Gastrocnemius medialis (tissue), 4 donors: Measurements from ENCODE around the gene SLC2A4RG. TPM values are rescaled to one million over a fixed set of nuclear protein-coding genes. Genes with fewer than 3 reads are reported as not detected.
A peak's percentile ranks its signal among the peaks of the same experiment; 100 is the strongest.

Experiments
- ATAC-seq, 2 donors: fragments of 150-250 bp; one replicate each; pipeline ENCODE4 v1.9.1; 2016
- DNase-seq, 2 donors: peaks; one replicate each; pipeline ENCODE4 v3.0.0-alpha.2; 2019
- H3K27ac ChIP-seq, 4 donors: fragments of 200-600 bp; sonication (generic); 1 replicate in 1 of 4; 2 replicates in 3 of 4; pipeline ENCODE4 v1.5.1; 2016 to 2018; ENCODE audit warnings: mild to moderate bottlenecking in 2 of 4, moderate library complexity in 1 of 4
- H3K27me3 ChIP-seq, 3 donors: fragments of 200-600 bp; sonication (generic) in 2 of 3; 1 replicate in 1 of 3; 2 replicates in 2 of 3; pipeline versions ENCODE4 v1.5.1 to v1.6.0; 2016 to 2019; ENCODE audit warnings: mild to moderate bottlenecking in 1 of 3, moderate library complexity in 1 of 3
- H3K36me3 ChIP-seq, 2 donors: fragments of 200-600 bp; sonication (generic) in 1 of 2; one replicate each; pipeline ENCODE4 v1.5.1; 2017 to 2018
- H3K4me1 ChIP-seq, 2 donors: fragments of 200-600 bp; sonication (generic) in 1 of 2; one replicate each; pipeline ENCODE4 v1.5.1; 2016 to 2017; ENCODE audit warnings: mild to moderate bottlenecking in 2 of 2
- H3K4me3 ChIP-seq, 4 donors: fragments of 200-600 bp; sonication (generic) in 3 of 4; 1 replicate in 1 of 4; 2 replicates in 3 of 4; pipeline ENCODE4 v1.5.1; 2016 to 2019; ENCODE audit warnings: mild to moderate bottlenecking in 2 of 4
- H3K9me3 ChIP-seq, 3 donors: fragments of 200-600 bp; sonication (generic) in 2 of 3; 1 replicate in 1 of 3; 2 replicates in 2 of 3; pipeline ENCODE4 v1.5.1; 2016 to 2019
- POLR2A ChIP-seq, 2 donors: fragments of 450-650 bp; IDR thresholded peaks; one replicate each; pipeline ENCODE4 v1.6.1; 2017; ENCODE audit warnings: antibody characterized with exemption in 2 of 2, mild to moderate bottlenecking in 2 of 2, moderate library complexity in 2 of 2
- in situ Hi-C, 4 donors: fragments of 200-750 bp; cut with MboI; loops; one replicate each; pipeline versions ENCODE4 v1.15.0 to v1.8.0; 2017; ENCODE audit warnings: low sequenced_read_pairs in 4 of 4
- intact Hi-C: fragments of 100-400 bp; cut with DNase I; formaldehyde crosslinking; loops from one replicate; pipeline ENCODE4 v1.15.1; 2023; ENCODE audit warnings: low total_unique reads
- total RNA-seq, 4 donors: library from RNA; depleted of rRNA; stranded (reverse); fragments of >200 nt; gene quantifications; one replicate each; pipeline versions ENCODE4 v1.1.0 to v1.2.3, GENCODE V29; 2016
- TF ChIP-seq, protein P1 (sequence below), 5 experiments: fragments of 450-650 bp in 3 of 5; fragments of 200-600 bp in 2 of 5; sonication (generic) in 2 of 5; IDR thresholded peaks in 4 of 5; conservative IDR thresholded peaks in 1 of 5; 1 replicate in 4 of 5; 2 replicates in 1 of 5; pipeline ENCODE4 v1.5.1; 2016 to 2019; ENCODE audit warnings: antibody characterized with exemption in 5 of 5, mild to moderate bottlenecking in 3 of 5, moderate library complexity in 3 of 5

SLC2A4RG gene
- 10 to 100 TPM; 26.0 to 58.7 (median 39.1) TPM for total RNA-seq

- Histone ChIP-seq H3K27ac (peak within 1 kb of the TSS; percentile 95 to 99 (median 97)), H3K4me3 (peak within 1 kb of the TSS; percentile 58 to 91 (median 74)), H3K9me3 (no peaks in the 10 kb centered on the region), H3K27me3 (no peaks in the 10 kb centered on the region), H3K36me3 (peaks cover 0 to 29% of the 10 kb centered on the region in 2 donors), H3K4me1 (peaks cover 17 to 32% of the 10 kb centered on the region in 2 donors)
- ATAC-seq = peak; percentile 59 to 67
- in situ Hi-C loops (no loop called here), intact Hi-C loops (loop anchor here (1.0 to 5.0 kb wide), 5 partner anchors 32 to 156 kb away; partner anchors contain the start of genes ARFRP1, DNAJC5, GMEB2 and TPD52L2)
- DNase-seq = peak; percentile 54 to 72
- TF ChIP-seq, protein P1, sequence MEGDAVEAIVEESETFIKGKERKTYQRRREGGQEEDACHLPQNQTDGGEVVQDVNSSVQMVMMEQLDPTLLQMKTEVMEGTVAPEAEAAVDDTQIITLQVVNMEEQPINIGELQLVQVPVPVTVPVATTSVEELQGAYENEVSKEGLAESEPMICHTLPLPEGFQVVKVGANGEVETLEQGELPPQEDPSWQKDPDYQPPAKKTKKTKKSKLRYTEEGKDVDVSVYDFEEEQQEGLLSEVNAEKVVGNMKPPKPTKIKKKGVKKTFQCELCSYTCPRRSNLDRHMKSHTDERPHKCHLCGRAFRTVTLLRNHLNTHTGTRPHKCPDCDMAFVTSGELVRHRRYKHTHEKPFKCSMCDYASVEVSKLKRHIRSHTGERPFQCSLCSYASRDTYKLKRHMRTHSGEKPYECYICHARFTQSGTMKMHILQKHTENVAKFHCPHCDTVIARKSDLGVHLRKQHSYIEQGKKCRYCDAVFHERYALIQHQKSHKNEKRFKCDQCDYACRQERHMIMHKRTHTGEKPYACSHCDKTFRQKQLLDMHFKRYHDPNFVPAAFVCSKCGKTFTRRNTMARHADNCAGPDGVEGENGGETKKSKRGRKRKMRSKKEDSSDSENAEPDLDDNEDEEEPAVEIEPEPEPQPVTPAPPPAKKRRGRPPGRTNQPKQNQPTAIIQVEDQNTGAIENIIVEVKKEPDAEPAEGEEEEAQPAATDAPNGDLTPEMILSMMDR (IDR thresholded peaks at IDR 0.05 in 4 of 5, conservative IDR thresholded peaks at IDR 0.05 in 1 of 5) = no peak
- peak; percentile 32 to 33 for TF ChIP-seq POLR2A (IDR thresholded peaks at IDR 0.05)
These were observed at the start of gene SLC2A4RG for GRCh38 chr20:63739130-63740069. SLC2A4RG (plus strand) TSS chr20:63739776; CDS start chr20:63739913, 137 bp downstream.

GRCh38 chr20:63690003-63690897, 49.3 kb upstream of the SLC2A4RG start:
- Histone ChIP-seq H3K27ac (no peak overlapping the region), H3K36me3 (peaks cover 0 to 7% of the 10 kb centered on the region in 2 donors), H3K9me3 (no peaks in the 10 kb centered on the region), H3K27me3 (no peaks in the 10 kb centered on the region), H3K4me1 (peaks cover 14 to 19% of the 10 kb centered on the region in 2 donors), H3K4me3 (no peak overlapping the region)
- in situ Hi-C loops = no loop called here
- no peak for ATAC-seq
- no peak for TF ChIP-seq POLR2A (IDR thresholded peaks at IDR 0.05)
- TF ChIP-seq, protein P1 (IDR thresholded peaks at IDR 0.05 in 4 of 5, conservative IDR thresholded peaks at IDR 0.05 in 1 of 5) = no peak
- DNase-seq = no peak
- intact Hi-C loops = no loop called here

- H3K27ac ChIP-seq = no peak overlapping the region
These were observed 48.5 kb upstream of the SLC2A4RG start for GRCh38 chr20:63690898-63691710.

More at GRCh38 chr20:63690898-63691710, 48.5 kb upstream of the SLC2A4RG start:
- DNase-seq (no peak), ATAC-seq (no peak)
- Histone ChIP-seq H3K4me1 (peaks cover 20 to 21% of the 10 kb centered on the region in 2 donors), H3K4me3 (no peak overlapping the region), H3K36me3 (peaks cover 0 to 7% of the 10 kb centered on the region in 2 donors), H3K9me3 (no peaks in the 10 kb centered on the region), H3K27me3 (no peaks in the 10 kb centered on the region)
- intact Hi-C loops (no loop called here), in situ Hi-C loops (no loop called here)
- TF ChIP-seq, protein P1 (IDR thresholded peaks at IDR 0.05 in 4 of 5, conservative IDR thresholded peaks at IDR 0.05 in 1 of 5) = no peak
- no peak for TF ChIP-seq POLR2A (IDR thresholded peaks at IDR 0.05)
